Caco-2 (cell line): ENCODE data around the gene NFIA. TPM values are rescaled to one million over a fixed set of nuclear protein-coding genes. Genes with fewer than 3 reads are reported as not detected.

Experiments
- BruUV-seq: library from RNA; stranded (reverse); fragments of 400-500 nt; replicated peaks from 2 replicates; lab custom pipeline; 2021; lab: Mats Ljungman, UMichigan
- CTCF ChIA-PET: fragments of 300-600 bp; sonication (Branson Sonifier 250); formaldehyde crosslinking; loops from one replicate; lab custom pipeline; 2022; ENCODE audit warnings: antibody characterized with exemption; lab: Charles Lee
- POLR2A ChIA-PET: fragments of 300-600 bp; sonication (Branson Sonifier 250); formaldehyde crosslinking; loops from one replicate; lab custom pipeline; 2022; ENCODE audit warnings: antibody characterized with exemption; lab: Charles Lee
- DNase-seq, 2 experiments: peaks; one replicate each; pipeline versions ENCODE4 v3.0.0 to v3.0.0-alpha.2; 2020 to 2022
- H3K27me3 ChIP-seq: replicated peaks from 2 replicates; pipeline ENCODE4 v1.6.0; 2011; ENCODE audit warnings: low read length; ENCODE audit not compliant: control insufficient read depth, insufficient read depth
- H3K36me3 ChIP-seq: 2 replicates; pipeline ENCODE4 v1.5.1; 2011; ENCODE audit warnings: low read length; ENCODE audit not compliant: control insufficient read depth, insufficient read depth
- H3K4me1 ChIP-seq: fragments of 250-450 bp; sonication (Bioruptor Pico); 2 replicates; pipeline ENCODE4 v1.5.1; 2020; ENCODE audit warnings: mild to moderate bottlenecking
- H3K4me3 ChIP-seq: 2 replicates; pipeline ENCODE4 v1.5.1; 2011; ENCODE audit warnings: low read depth, mild to moderate bottlenecking, control low read depth, low read length
- H3K9me3 ChIP-seq: fragments of 250-450 bp; sonication (Bioruptor Pico); 2 replicates; pipeline ENCODE4 v1.5.1; 2020; ENCODE audit warnings: mild to moderate bottlenecking, moderate library complexity
- H3K27ac Mint-ChIP-seq: one replicate; pipeline ENCODE4 v1.8.0; 2022; ENCODE audit warnings: mixed read lengths; ENCODE audit not compliant: unreplicated experiment
- H3K27me3 Mint-ChIP-seq: one replicate; pipeline ENCODE4 v1.8.0; 2022; ENCODE audit warnings: mixed read lengths; ENCODE audit not compliant: insufficient read depth, unreplicated experiment
- H3K36me3 Mint-ChIP-seq: one replicate; pipeline ENCODE4 v1.8.0; 2022; ENCODE audit warnings: mild to moderate bottlenecking, mixed read lengths; ENCODE audit not compliant: insufficient read depth, unreplicated experiment
- H3K4me1 Mint-ChIP-seq: one replicate; pipeline ENCODE4 v1.8.0; 2022; ENCODE audit warnings: low read depth, mixed read lengths; ENCODE audit not compliant: unreplicated experiment
- H3K4me3 Mint-ChIP-seq: one replicate; pipeline ENCODE4 v1.8.0; 2022; ENCODE audit warnings: mild to moderate bottlenecking, moderate library complexity, mixed read lengths; ENCODE audit not compliant: unreplicated experiment
- H3K9me3 Mint-ChIP-seq: one replicate; pipeline ENCODE4 v1.8.0; 2022; ENCODE audit warnings: mixed read lengths; ENCODE audit not compliant: unreplicated experiment
- intact Hi-C: fragments of 100-400 bp; cut with micrococcal nuclease; formaldehyde crosslinking; loops from one replicate; pipeline ENCODE4 v1.10.0; 2022; ENCODE audit not compliant: unreplicated experiment
- total RNA-seq: library from RNA; stranded (reverse); gene quantifications from 2 replicates; pipeline ENCODE4 v1.2.3, GENCODE V29; 2022
- TF ChIP-seq, protein P1 (sequence below), 2 experiments: fragments of 200-600 bp in 1 of 2; IDR thresholded peaks; 1 replicate in 1 of 2; 2 replicates in 1 of 2; pipeline versions ENCODE4 v1.5.1 to v1.8.0; 2011 to 2022; ENCODE audit warnings: antibody characterized with exemption in 1 of 2, control low read depth in 1 of 2, inconsistent platforms in 1 of 2, low read depth in 1 of 2, low read length in 1 of 2, mild to moderate bottlenecking in 1 of 2, moderate library complexity in 1 of 2; ENCODE audit not compliant: insufficient read depth in 1 of 2, severe bottlenecking in 1 of 2, unreplicated experiment in 1 of 2

Gene NFIA
- total RNA-seq, 1 experiment from 2014 or later = 1.4 TPM

- no peaks in the 10 kb centered on the region for H3K27me3 ChIP-seq
- H3K4me3 ChIP-seq = no peak overlapping the region
- no peaks in the 10 kb centered on the region for H3K27me3 Mint-ChIP-seq
- no peaks in the 10 kb centered on the region for H3K9me3 ChIP-seq
- H3K4me1 Mint-ChIP-seq = peaks cover 13% of the 10 kb centered on the region
- TF ChIP-seq, protein P1, sequence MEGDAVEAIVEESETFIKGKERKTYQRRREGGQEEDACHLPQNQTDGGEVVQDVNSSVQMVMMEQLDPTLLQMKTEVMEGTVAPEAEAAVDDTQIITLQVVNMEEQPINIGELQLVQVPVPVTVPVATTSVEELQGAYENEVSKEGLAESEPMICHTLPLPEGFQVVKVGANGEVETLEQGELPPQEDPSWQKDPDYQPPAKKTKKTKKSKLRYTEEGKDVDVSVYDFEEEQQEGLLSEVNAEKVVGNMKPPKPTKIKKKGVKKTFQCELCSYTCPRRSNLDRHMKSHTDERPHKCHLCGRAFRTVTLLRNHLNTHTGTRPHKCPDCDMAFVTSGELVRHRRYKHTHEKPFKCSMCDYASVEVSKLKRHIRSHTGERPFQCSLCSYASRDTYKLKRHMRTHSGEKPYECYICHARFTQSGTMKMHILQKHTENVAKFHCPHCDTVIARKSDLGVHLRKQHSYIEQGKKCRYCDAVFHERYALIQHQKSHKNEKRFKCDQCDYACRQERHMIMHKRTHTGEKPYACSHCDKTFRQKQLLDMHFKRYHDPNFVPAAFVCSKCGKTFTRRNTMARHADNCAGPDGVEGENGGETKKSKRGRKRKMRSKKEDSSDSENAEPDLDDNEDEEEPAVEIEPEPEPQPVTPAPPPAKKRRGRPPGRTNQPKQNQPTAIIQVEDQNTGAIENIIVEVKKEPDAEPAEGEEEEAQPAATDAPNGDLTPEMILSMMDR (IDR thresholded peaks at IDR 0.05; ENCODE audit: insufficient read depth in 1 of 2, low read depth in 1 of 2, low read length in 1 of 2, severe bottlenecking in 1 of 2, unreplicated experiment in 1 of 2) = no peak
- CTCF ChIA-PET = no interaction called here
- H3K27ac Mint-ChIP-seq = no peak overlapping the region
- H3K4me3 Mint-ChIP-seq = no peak overlapping the region
- POLR2A ChIA-PET = no interaction called here
- no peak for DNase-seq
- H3K36me3 ChIP-seq = no peaks in the 10 kb centered on the region
- intact Hi-C loops = no loop called here
- BruUV-seq = no TSS peak
- H3K9me3 Mint-ChIP-seq = no peaks in the 10 kb centered on the region
- no peaks in the 10 kb centered on the region for H3K36me3 Mint-ChIP-seq
- peaks cover 6% of the 10 kb centered on the region; the same call in 1 of the 2 replicates for H3K4me1 ChIP-seq
Measured at GRCh38 chr1:61356016-61356415, 273.7 kb downstream of the NFIA start.

- no peaks in the 10 kb centered on the region for H3K9me3 Mint-ChIP-seq
- Histone ChIP-seq H3K27me3 (no peaks in the 10 kb centered on the region), H3K36me3 (no peaks in the 10 kb centered on the region), H3K9me3 (no peaks in the 10 kb centered on the region), H3K4me3 (no peak overlapping the region), H3K4me1 (peaks cover 6% of the 10 kb centered on the region; the same call in 1 of the 2 replicates)
- BruUV-seq = no TSS peak
- H3K4me3 Mint-ChIP-seq = no peak overlapping the region
- intact Hi-C loops = no loop called here
- POLR2A ChIA-PET = no interaction called here
- TF ChIP-seq, protein P1 (IDR thresholded peaks at IDR 0.05; ENCODE audit: insufficient read depth in 1 of 2, low read depth in 1 of 2, low read length in 1 of 2, severe bottlenecking in 1 of 2, unreplicated experiment in 1 of 2) = no peak
- H3K4me1 Mint-ChIP-seq = peaks cover 13% of the 10 kb centered on the region
- peak; percentile 10 to 34 for DNase-seq
- no peaks in the 10 kb centered on the region for H3K36me3 Mint-ChIP-seq
- CTCF ChIA-PET = no interaction called here
- H3K27me3 Mint-ChIP-seq = no peaks in the 10 kb centered on the region
- H3K27ac Mint-ChIP-seq = no peak overlapping the region
Measured at GRCh38 chr1:61356995-61357394, 274.6 kb downstream of the NFIA start.

- Mint-ChIP-seq H3K27me3 (no peaks in the 10 kb centered on the region), H3K36me3 (no peaks in the 10 kb centered on the region), H3K27ac (no peak overlapping the region), H3K4me3 (no peak overlapping the region), H3K9me3 (no peaks in the 10 kb centered on the region), H3K4me1 (peaks cover 13% of the 10 kb centered on the region)
- Histone ChIP-seq H3K4me3 (no peak overlapping the region), H3K9me3 (no peaks in the 10 kb centered on the region), H3K4me1 (peaks cover 6% of the 10 kb centered on the region; the same call in 1 of the 2 replicates), H3K36me3 (no peaks in the 10 kb centered on the region), H3K27me3 (no peaks in the 10 kb centered on the region)
- CTCF ChIA-PET = no interaction called here
- TF ChIP-seq, protein P1 (IDR thresholded peaks at IDR 0.05; ENCODE audit: insufficient read depth in 1 of 2, low read depth in 1 of 2, low read length in 1 of 2, severe bottlenecking in 1 of 2, unreplicated experiment in 1 of 2) = no peak
- intact Hi-C loops = no loop called here
- no TSS peak for BruUV-seq
- POLR2A ChIA-PET = no interaction called here
- no peak for DNase-seq
Measured at GRCh38 chr1:61357539-61357938, 275.2 kb downstream of the NFIA start.
